HepG2 (cell line): ENCODE data around the gene ZCCHC8. TPM values are rescaled to one million over a fixed set of nuclear protein-coding genes. Genes with fewer than 3 reads are reported as not detected.

Experiments used
- BCL3 ChIP-seq: sonication (generic); formaldehyde crosslinking; IDR thresholded peaks from 2 replicates; pipeline ENCODE4 v1.5.1; 2020; ENCODE audit warnings: mild to moderate bottlenecking, missing genetic modification reagents, moderate library complexity
- CCAR2 ChIP-seq: fragments of 200-400 bp; formaldehyde crosslinking; optimal IDR thresholded peaks from 2 replicates; pipeline ENCODE3; 2018; ENCODE audit warnings: low read depth, mild to moderate bottlenecking, low read length, moderate library complexity
- FOXA3 ChIP-seq: IDR thresholded peaks from 2 replicates; pipeline ENCODE4 v1.6.1; 2016; ENCODE audit warnings: missing genetic modification reagents, missing compliant biosample characterization
- GTF3A ChIP-seq: sonication (generic); formaldehyde crosslinking; conservative IDR thresholded peaks from 2 replicates; pipeline ENCODE4 v1.4.0; 2020; ENCODE audit warnings: mild to moderate bottlenecking, missing genetic modification reagents
- HIC2 ChIP-seq: sonication (generic); formaldehyde crosslinking; IDR thresholded peaks from 2 replicates; pipeline ENCODE4 v1.9.0; 2022; ENCODE audit warnings: low read depth, missing genetic modification reagents
- ISL2 ChIP-seq: sonication (generic); formaldehyde crosslinking; IDR thresholded peaks from 2 replicates; pipeline ENCODE4 v1.5.0; 2020; ENCODE audit warnings: missing genetic modification reagents
- KAT2B ChIP-seq: fragments of 150-350 bp; IDR thresholded peaks from 2 replicates; pipeline ENCODE4 v1.6.1; 2014; ENCODE audit warnings: low read depth, low read length, borderline replicate concordance
- MYNN ChIP-seq: sonication (generic); formaldehyde crosslinking; IDR thresholded peaks from 2 replicates; pipeline ENCODE4 v1.4.0; 2020; ENCODE audit warnings: mild to moderate bottlenecking, low read depth, missing genetic modification reagents
- PRDM4 ChIP-seq: sonication (generic); formaldehyde crosslinking; IDR thresholded peaks from 2 replicates; pipeline ENCODE4 v1.9.0; 2021; ENCODE audit warnings: missing genetic modification reagents, borderline replicate concordance
- SMYD3 ChIP-seq: sonication (generic); formaldehyde crosslinking; IDR thresholded peaks from 2 replicates; pipeline ENCODE4 v1.8.1; 2023; ENCODE audit warnings: mild to moderate bottlenecking, missing genetic modification reagents
- SRSF9 ChIP-seq: fragments of 200-400 bp; formaldehyde crosslinking; IDR thresholded peaks from 2 replicates; pipeline ENCODE4 v1.6.1; 2018; ENCODE audit warnings: borderline replicate concordance, mild to moderate bottlenecking, low read depth, low read length; ENCODE audit not compliant: insufficient read depth, poor library complexity, severe bottlenecking
- TARDBP ChIP-seq: sonication (generic); formaldehyde crosslinking; IDR thresholded peaks from 2 replicates; pipeline ENCODE4 v1.8.0; 2022; ENCODE audit warnings: mild to moderate bottlenecking, missing genetic modification reagents
- ZBTB21 ChIP-seq: sonication (generic); formaldehyde crosslinking; IDR thresholded peaks from 2 replicates; pipeline ENCODE4 v1.4.0; 2020; ENCODE audit warnings: missing genetic modification reagents
- ZNF207 ChIP-seq: fragments of 450-650 bp; IDR thresholded peaks from 2 replicates; pipeline ENCODE4 v1.6.1; 2016; ENCODE audit warnings: antibody characterized with exemption, borderline replicate concordance
- ZNF282 ChIP-seq: fragments of 450-650 bp; IDR thresholded peaks from 2 replicates; pipeline ENCODE4 v1.6.1; 2018; ENCODE audit not compliant: partially characterized antibody
- ZNF704 ChIP-seq: sonication (generic); formaldehyde crosslinking; IDR thresholded peaks from 2 replicates; pipeline ENCODE4 v1.8.1; 2023; ENCODE audit warnings: mild to moderate bottlenecking, inconsistent platforms, moderate library complexity, missing genetic modification reagents, borderline replicate concordance
- ZNF747 ChIP-seq: sonication (generic); formaldehyde crosslinking; IDR thresholded peaks from 2 replicates; pipeline ENCODE4 v1.8.1; 2023; ENCODE audit warnings: missing genetic modification reagents, mild to moderate bottlenecking, borderline replicate concordance
- ZNF772 ChIP-seq: sonication (generic); formaldehyde crosslinking; IDR thresholded peaks from 2 replicates; pipeline ENCODE4 v1.5.0; 2020; ENCODE audit warnings: mild to moderate bottlenecking, missing genetic modification reagents
- ZXDC ChIP-seq: sonication (generic); formaldehyde crosslinking; IDR thresholded peaks from 2 replicates; pipeline ENCODE4 v1.5.0; 2020; ENCODE audit warnings: mild to moderate bottlenecking, missing genetic modification reagents
- polyA plus RNA-seq, 8 experiments: library from polyadenylated mRNA; depleted of rRNA in 3 of 8; stranded (reverse) in 7 of 8; unstranded in 1 of 8; fragments of >200 nt; fragmentation: Illumina TruSeq in 4 of 8; extraction: Trizol in 4 of 8; gene quantifications; 2 replicates each; pipeline versions ENCODE4 v1.2.1 to v1.2.3, GENCODE V29; 2011 to 2016; ENCODE audit warnings: low read depth in 4 of 8, missing spikeins in 1 of 8, mixed read lengths in 1 of 8; ENCODE audit not compliant: insufficient read depth in 1 of 8
- total RNA-seq, 5 experiments: library from RNA; depleted of rRNA; stranded (reverse); fragments of >200 nt; fragmentation: Illumina TruSeq; extraction: Trizol; gene quantifications; 2 replicates each; pipeline ENCODE4 v1.2.3, GENCODE V29; 2016; ENCODE audit warnings: low read depth in 1 of 5

ZCCHC8 gene
- total and polyA plus RNA-seq, 2 of the 13 experiments (the other 11 are each of a cell fraction or from before 2014, with no cell fraction given): 18.6 to 20.9 TPM

- TF ChIP-seq PRDM4 (CRISPR knock-in tag) (no peak), ZNF282 (no peak), MYNN (CRISPR knock-in tag) (no peak), HIC2 (no peak; the same call in 1 of the 2 replicates), TARDBP (peak; percentile 66; the same call in 1 of the 2 replicates), BCL3 (CRISPR knock-in tag) (0 out of 2 replicates have a peak, but pooled peaks have one; percentile 64), ZNF207 (no peak), ZNF747 (CRISPR knock-in tag) (no peak; the same call in 1 of the 2 replicates), ZBTB21 (CRISPR knock-in tag) (0 out of 2 replicates have a peak, but pooled peaks have one; percentile 13), FOXA3 (peak; percentile 40; the same call in 1 of the 2 replicates), CCAR2 (no peak), KAT2B (no peak), ZNF704 (CRISPR knock-in tag) (no peak), SMYD3 (CRISPR knock-in tag) (no peak), ZNF772 (CRISPR knock-in tag) (peak; percentile 65), SRSF9 (no peak), ZXDC (no peak), GTF3A (no peak), ISL2 (CRISPR knock-in tag) (peak; percentile 30; the same call in 1 of the 2 replicates)
Observed at GRCh38 chr12:122500685-122501488, at the start of gene ZCCHC8 (continued).
